Measurements from ENCODE around the gene TTLL10.

DNA sequence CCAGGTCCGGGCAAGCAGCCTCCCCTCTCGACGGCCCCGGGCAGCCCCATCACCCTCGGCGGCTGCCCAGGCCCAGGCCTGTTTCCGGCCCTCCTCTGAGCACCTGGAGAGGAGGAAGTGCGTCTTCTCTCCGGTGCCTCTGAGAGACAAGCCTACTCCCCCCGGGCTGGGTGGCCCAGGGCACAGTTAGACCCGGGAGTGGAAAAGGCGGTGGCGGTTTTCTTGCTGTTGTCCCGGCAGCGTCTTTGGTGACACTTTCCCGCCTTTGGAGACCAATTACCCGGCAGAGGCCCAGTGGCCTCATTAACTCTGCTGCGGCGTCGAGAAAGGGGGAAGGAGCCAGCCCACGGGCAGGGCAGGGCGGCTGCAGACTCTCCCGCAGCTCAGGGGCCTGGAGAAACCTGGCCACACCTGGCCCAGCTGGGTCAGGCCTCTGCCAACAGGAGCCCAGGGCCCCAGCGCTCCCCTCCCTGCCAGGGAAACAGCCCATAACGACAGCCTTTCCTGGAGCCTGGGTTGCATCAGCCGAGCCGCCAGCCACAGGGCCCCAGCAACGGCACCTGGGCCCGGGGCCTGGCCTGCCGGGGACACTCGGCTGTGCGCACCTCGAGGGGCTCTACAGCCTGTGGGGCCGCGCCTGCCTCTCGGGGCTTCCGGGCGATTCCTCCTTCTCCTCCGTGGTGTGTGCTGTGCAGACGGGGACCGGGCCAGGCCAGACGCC, 29.4 kb upstream of the TTLL10 start:
- TF ChIP-seq, protein P1, sequence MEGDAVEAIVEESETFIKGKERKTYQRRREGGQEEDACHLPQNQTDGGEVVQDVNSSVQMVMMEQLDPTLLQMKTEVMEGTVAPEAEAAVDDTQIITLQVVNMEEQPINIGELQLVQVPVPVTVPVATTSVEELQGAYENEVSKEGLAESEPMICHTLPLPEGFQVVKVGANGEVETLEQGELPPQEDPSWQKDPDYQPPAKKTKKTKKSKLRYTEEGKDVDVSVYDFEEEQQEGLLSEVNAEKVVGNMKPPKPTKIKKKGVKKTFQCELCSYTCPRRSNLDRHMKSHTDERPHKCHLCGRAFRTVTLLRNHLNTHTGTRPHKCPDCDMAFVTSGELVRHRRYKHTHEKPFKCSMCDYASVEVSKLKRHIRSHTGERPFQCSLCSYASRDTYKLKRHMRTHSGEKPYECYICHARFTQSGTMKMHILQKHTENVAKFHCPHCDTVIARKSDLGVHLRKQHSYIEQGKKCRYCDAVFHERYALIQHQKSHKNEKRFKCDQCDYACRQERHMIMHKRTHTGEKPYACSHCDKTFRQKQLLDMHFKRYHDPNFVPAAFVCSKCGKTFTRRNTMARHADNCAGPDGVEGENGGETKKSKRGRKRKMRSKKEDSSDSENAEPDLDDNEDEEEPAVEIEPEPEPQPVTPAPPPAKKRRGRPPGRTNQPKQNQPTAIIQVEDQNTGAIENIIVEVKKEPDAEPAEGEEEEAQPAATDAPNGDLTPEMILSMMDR (IDR thresholded peaks at IDR 0.05) = no peak
- TF ChIP-seq POLR2A (IDR thresholded peaks at IDR 0.05) (no peak), POLR2AphosphoS5 (IDR thresholded peaks at IDR 0.05) (peak in 2 of 3 donors; percentile 30 to 58)

Data from stomach (tissue), 4 donors.